Uterus (tissue), 4 donors: ENCODE measurements around the gene MINDY4. TPM values are rescaled to one million over a fixed set of nuclear protein-coding genes. Genes with fewer than 3 reads are reported as not detected.
A peak's percentile ranks its signal among the peaks of the same experiment; 100 is the strongest.

Source experiments
- DNase-seq, 2 donors: peaks; one replicate each; pipeline ENCODE4 v3.0.0-alpha.2; 2019 to 2020
- H3K27ac ChIP-seq, 2 donors: fragments of 200-600 bp; sonication (generic); 1 replicate in 1 of 2; 2 replicates in 1 of 2; pipeline ENCODE4 v1.5.1; 2016 to 2018
- H3K27me3 ChIP-seq, 2 donors: fragments of 200-600 bp; sonication (generic); one replicate each; pipeline ENCODE4 v1.5.1; 2018 to 2019; ENCODE audit warnings: control low read depth in 1 of 2
- H3K36me3 ChIP-seq, 2 donors: fragments of 200-600 bp; sonication (generic); one replicate each; pipeline ENCODE4 v1.5.1; 2019; ENCODE audit warnings: control low read depth in 1 of 2
- H3K4me1 ChIP-seq, 2 donors: fragments of 200-600 bp; sonication (generic); one replicate each; pipeline ENCODE4 v1.5.1; 2018 to 2019; ENCODE audit warnings: control low read depth in 1 of 2
- H3K4me3 ChIP-seq, 2 donors: fragments of 200-600 bp; sonication (generic); 1 replicate in 1 of 2; 2 replicates in 1 of 2; pipeline ENCODE4 v1.5.1; 2018 to 2019; ENCODE audit warnings: mild to moderate bottlenecking in 1 of 2
- H3K9me3 ChIP-seq, 2 donors: fragments of 200-600 bp; sonication (generic); one replicate each; pipeline ENCODE4 v1.5.1; 2019; ENCODE audit warnings: control low read depth in 1 of 2
- POLR2A ChIP-seq, 2 donors: fragments of 450-650 bp; IDR thresholded peaks; one replicate each; pipeline ENCODE4 v1.6.1; 2016; ENCODE audit warnings: antibody characterized with exemption in 2 of 2, mild to moderate bottlenecking in 1 of 2, moderate library complexity in 1 of 2
- intact Hi-C: fragments of 100-400 bp; cut with DNase I; formaldehyde crosslinking; loops from one replicate; pipeline ENCODE4 v1.15.1; 2023; ENCODE audit warnings: low total_unique reads
- total RNA-seq, 4 donors: library from RNA; depleted of rRNA in 3 of 4; stranded (reverse); fragments of >200 nt in 3 of 4; gene quantifications; one replicate each; pipeline versions ENCODE4 v1.1.0 to v1.2.4, GENCODE V29; 2014 to 2023
- TF ChIP-seq, protein P1 (sequence below), 4 experiments: fragments of 200-600 bp in 2 of 4; fragments of 450-650 bp in 2 of 4; sonication (generic) in 2 of 4; IDR thresholded peaks; one replicate each; pipeline ENCODE4 v1.5.1; 2016 to 2019; ENCODE audit warnings: antibody characterized with exemption in 4 of 4, mild to moderate bottlenecking in 2 of 4, moderate library complexity in 1 of 4
- donor health status: DM: yes; HTN: yes; CAD: no.

MINDY4 gene
- total RNA-seq, 4 donors from 2014 or later, result 14.7 to 23.8 (median 16.9) TPM

DNA sequence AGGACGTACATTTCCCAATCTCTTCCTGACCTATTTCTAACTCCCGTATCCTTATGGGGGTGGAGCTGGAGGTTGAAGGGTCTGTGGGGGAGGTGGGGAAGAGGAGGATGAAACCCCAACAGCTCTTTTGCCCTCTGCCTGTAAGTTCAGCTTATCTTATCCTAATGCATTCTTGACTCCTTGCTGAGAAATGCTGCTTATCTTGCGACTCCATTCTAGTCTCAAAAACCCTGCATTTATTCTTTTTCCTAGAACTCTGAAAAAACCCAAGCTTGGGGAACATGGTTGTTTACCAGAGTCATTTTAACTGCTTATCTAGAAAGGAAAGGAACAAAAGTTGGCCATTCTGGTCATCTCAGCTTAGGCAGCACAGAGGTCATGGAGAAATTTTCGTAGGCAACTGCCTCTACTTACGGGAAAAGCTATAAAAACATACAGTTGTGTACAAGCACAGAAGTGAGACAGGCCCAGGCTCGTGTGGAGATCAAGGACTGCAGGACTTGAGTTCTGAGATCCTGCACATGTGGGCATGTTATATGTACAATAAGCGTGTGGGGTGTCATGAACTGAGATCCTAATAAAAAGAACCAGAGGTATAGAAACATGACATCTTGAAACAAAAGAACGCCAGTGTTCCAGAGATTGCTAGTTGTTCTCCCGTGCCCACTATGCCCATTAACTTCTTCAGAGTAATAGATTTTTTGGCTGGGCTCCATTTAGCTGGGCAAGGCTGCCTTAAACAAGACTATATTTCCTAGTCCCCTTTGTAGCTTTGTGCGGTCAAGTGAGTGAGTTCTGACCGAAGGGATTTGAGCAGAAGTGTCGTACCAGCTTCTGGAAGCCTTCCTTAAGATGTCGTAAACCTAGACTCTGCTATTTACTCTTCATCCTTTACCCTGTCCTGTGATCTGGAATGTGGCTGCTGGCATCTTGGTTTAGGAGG, 9.7 kb upstream of the MINDY4 start:
- no peak overlapping the region for H3K4me3 ChIP-seq
- peak in 1 of 2 donors; percentile 7 for DNase-seq
- intact Hi-C loops, result no loop called here
- no peaks in the 10 kb centered on the region for H3K27me3 ChIP-seq
- H3K36me3 ChIP-seq, result no peaks in the 10 kb centered on the region
- H3K27ac ChIP-seq, result peak overlapping the region; percentile 12 to 20
- no peaks in the 10 kb centered on the region for H3K4me1 ChIP-seq
- H3K9me3 ChIP-seq, result no peaks in the 10 kb centered on the region
- TF ChIP-seq POLR2A (IDR thresholded peaks at IDR 0.05), result no peak

DNA sequence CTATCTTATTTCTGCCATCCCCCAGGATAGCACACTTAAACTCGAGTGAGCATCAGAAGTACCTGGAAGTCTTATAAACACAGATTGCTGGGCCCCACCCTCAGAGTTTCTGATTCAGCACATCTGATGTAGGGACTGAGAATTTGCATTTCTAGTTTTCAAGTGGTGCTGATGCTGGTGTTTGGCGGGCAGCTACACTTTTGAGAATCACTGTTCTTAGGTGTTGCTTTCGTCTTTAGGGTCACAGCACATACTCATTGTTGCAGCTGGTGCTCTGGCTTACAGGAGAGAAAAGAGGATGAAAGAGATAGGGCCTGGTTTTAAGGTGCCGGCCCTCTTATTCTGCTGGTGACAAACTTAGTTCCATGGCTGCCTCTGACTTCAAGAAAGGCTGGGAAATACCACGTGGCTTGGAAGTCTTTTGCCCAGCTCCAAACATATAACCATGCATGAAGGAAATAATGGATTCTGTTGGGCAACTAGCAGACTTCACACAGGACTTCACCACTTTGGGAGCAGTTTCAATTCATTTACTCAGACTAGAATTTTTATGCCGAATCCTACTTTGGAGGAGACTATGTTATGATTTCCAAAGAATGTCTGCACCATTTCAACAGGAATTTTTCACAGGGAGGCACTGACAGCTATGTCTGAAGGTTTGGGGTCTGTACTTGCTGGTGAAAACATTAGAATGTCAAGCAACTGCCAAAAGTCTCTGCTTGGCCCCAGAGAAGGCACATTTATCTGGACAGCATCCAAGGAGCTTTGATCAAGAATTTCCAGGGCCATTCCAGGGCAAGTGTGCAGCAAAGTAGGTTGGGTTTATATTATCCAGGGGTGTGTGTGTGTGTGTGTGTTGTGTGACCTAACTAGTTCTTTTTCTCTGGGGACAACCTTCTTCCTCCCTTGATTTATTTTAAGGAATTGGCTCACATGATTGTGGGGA, 6.9 kb upstream of the MINDY4 start:
- Histone ChIP-seq H3K27me3 (no peaks in the 10 kb centered on the region), H3K9me3 (no peaks in the 10 kb centered on the region), H3K36me3 (no peaks in the 10 kb centered on the region), H3K27ac (peak overlapping the region in 1 of 2 donors; percentile 54), H3K4me1 (no peaks in the 10 kb centered on the region), H3K4me3 (no peak overlapping the region)
- TF ChIP-seq, protein P1, sequence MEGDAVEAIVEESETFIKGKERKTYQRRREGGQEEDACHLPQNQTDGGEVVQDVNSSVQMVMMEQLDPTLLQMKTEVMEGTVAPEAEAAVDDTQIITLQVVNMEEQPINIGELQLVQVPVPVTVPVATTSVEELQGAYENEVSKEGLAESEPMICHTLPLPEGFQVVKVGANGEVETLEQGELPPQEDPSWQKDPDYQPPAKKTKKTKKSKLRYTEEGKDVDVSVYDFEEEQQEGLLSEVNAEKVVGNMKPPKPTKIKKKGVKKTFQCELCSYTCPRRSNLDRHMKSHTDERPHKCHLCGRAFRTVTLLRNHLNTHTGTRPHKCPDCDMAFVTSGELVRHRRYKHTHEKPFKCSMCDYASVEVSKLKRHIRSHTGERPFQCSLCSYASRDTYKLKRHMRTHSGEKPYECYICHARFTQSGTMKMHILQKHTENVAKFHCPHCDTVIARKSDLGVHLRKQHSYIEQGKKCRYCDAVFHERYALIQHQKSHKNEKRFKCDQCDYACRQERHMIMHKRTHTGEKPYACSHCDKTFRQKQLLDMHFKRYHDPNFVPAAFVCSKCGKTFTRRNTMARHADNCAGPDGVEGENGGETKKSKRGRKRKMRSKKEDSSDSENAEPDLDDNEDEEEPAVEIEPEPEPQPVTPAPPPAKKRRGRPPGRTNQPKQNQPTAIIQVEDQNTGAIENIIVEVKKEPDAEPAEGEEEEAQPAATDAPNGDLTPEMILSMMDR (IDR thresholded peaks at IDR 0.05), result no peak
- TF ChIP-seq POLR2A (IDR thresholded peaks at IDR 0.05), result no peak
- no peak for DNase-seq
- intact Hi-C loops, result no loop called here

DNA sequence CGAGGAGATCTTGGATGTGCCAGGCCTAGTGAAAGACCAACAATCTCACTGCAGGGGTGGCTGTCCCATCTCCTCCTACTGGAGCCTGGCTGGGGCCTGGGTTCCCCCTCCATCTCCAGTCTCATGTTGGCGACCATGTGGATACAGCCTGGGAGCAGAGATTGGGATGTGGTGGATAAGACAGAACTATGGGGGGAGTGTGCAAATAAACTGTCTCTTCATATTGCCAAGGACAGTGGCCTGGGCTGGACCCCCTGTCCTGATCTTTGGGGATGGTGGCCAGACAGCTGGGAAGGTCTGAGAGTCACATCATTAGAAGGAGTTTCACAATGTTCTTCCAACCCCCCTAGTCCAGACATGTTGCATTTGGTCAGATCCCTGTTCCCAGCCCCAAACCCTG, 5.8 kb upstream of the MINDY4 start:
- H3K27ac ChIP-seq, result peak overlapping the region in 1 of 2 donors; percentile 54
- intact Hi-C loops, result no loop called here

DNA sequence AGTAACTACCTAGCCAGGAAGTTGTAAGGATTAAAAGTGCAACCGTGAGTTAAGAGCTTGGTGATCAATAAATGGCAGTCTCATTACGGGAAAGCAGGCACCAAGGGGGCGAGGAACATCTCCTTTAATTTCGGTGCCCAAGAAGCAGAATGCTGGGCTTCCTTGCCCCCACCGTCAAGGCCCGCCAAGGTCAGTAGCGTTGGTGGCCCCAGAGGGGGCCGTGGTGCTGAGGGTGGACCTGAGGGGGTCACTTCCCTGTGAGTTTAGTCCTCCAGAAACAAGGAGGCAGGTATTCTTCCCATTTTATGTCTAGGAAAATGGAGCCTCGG, 408 bp upstream of the MINDY4 start:
- H3K27me3 ChIP-seq, result no peaks in the 10 kb centered on the region
- no peaks in the 10 kb centered on the region for H3K9me3 ChIP-seq
- DNase-seq, result no peak
- intact Hi-C loops, result no loop called here
- H3K4me3 ChIP-seq, result peak overlapping the region; percentile 61 to 66
- TF ChIP-seq, protein P1 (IDR thresholded peaks at IDR 0.05), result no peak
- TF ChIP-seq POLR2A (IDR thresholded peaks at IDR 0.05), result no peak
- H3K27ac ChIP-seq, result peak overlapping the region; percentile 70 to 71
- H3K4me1 ChIP-seq, result peaks cover 0 to 4% of the 10 kb centered on the region in 2 donors
- H3K36me3 ChIP-seq, result no peaks in the 10 kb centered on the region

More for the DNA sequence above, 5.8 kb upstream of the MINDY4 start:
- Histone ChIP-seq H3K36me3 (no peaks in the 10 kb centered on the region), H3K4me1 (no peaks in the 10 kb centered on the region), H3K9me3 (no peaks in the 10 kb centered on the region), H3K4me3 (no peak overlapping the region), H3K27me3 (no peaks in the 10 kb centered on the region)
- no peak for DNase-seq
- TF ChIP-seq, protein P1 (IDR thresholded peaks at IDR 0.05), result no peak
- no peak for TF ChIP-seq POLR2A (IDR thresholded peaks at IDR 0.05)

DNA sequence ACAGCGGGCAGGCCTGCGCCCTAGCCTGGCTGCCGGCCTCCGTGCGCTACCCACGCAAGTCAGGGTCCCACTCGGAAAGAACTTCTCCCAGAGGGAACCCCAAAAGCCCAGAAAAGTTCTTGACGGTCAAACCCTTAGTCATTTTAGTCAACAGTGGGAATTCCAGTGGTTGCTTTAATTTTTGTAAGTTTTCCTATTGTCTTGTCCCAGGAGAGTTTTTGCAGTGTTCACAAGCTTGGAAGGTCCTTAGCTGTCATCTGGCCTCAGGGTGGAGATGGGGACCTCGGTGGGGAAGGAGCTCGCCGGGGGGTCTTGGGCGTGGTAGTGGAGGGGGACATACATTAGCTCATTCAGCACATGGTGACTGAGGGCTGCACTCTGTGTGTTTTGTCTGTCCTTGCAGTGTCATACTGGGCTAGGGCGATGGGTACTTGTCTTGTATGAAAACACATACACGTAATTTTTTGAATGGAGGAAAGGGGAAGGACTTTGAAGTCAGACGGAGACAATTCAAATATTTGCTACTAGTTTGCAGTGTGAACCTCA, 736 bp downstream of the MINDY4 start:
- Histone ChIP-seq H3K27ac (peak overlapping the region; percentile 70 to 71), H3K9me3 (no peaks in the 10 kb centered on the region), H3K27me3 (no peaks in the 10 kb centered on the region), H3K36me3 (no peaks in the 10 kb centered on the region), H3K4me3 (peak overlapping the region; percentile 61 to 66), H3K4me1 (peaks cover 0 to 4% of the 10 kb centered on the region in 2 donors)
- TF ChIP-seq POLR2A (IDR thresholded peaks at IDR 0.05), result no peak
- DNase-seq, result no peak
- intact Hi-C loops, result no loop called here
